Activated T-cell treated with anti-CD3 and anti-CD28 coated beads, Interleukin-2, amount 50 U/mL, for 1 hour (primary cell): ENCODE data around the gene ILF3.
A peak's percentile ranks its signal among the peaks of the same experiment; 100 is the strongest.

Experiments
- DNase-seq: peaks from one replicate; pipeline ENCODE4 v3.0.0-alpha.2; 2020

Gene ILF3

DNA sequence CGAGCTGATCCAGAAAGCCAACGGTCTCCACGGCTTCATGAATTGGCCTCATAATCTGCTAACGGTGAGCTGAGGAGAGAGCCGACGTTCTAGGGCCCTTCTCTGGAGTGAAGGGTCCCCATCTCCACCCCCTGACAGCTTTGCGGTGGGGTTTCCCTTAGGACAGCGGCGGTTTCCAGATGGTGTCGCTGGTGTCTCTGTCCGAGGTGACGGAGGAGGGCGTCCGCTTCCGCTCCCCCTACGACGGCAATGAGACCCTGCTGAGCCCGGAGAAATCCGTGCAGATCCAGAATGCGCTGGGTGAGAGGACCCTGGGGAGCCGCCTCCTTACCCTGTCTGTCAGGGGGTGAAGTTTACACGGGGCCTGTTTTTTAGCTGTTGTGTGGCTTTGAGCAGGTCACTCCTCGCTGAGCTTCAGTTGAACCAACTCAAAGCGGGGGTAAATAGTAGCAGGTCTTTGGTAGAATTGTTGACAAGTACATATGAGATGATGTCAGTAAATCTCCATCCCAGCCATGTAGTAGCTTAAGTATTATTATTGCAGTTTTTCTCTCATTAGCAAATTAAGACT lies 47.9 kb downstream of the ILF3 start:
- no peak for DNase-seq

- no peak for DNase-seq
Measured at GRCh38 chr19:10706990-10707389, 52.8 kb downstream of the ILF3 start.

DNA sequence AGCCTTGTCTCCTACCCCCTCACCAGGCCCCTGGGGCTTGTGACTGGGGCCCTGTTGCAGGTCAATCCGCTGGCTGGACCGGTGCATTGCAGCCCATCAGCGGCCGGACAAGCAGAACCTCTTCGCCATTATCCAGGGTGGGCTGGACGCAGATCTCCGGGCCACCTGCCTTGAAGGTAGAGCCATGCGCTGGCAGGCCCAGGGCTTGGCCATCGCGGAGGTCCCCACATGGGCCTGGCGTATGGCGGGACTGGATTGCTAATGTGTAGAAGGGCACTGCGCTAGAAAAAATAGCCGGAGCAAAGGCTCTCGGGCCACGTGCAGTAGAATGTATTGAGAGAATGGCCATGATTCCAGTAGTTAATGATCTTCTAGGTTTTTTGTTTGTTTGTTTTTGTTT lies 53.3 kb downstream of the ILF3 start:
- DNase-seq = no peak

- no peak for DNase-seq
Measured at GRCh38 chr19:10708291-10708690, 54.1 kb downstream of the ILF3 start.

DNA sequence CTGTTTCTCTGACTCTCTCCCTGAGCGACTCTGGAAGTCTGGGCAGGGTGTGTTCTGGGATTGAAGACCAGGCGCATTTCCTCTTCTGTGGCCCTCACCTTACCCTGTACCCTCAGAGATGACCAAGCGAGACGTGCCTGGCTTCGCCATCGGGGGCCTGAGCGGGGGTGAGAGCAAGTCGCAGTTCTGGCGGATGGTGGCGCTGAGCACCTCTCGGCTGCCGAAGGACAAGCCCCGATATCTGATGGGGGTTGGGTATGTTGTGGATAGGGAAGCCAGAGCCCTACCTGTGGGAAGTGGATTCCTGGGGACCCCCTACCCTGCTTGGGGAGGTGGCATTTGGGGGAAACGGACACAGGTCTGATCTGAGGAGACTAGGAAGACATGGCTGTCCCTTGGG lies 57.9 kb downstream of the ILF3 start:
- no peak for DNase-seq

DNA sequence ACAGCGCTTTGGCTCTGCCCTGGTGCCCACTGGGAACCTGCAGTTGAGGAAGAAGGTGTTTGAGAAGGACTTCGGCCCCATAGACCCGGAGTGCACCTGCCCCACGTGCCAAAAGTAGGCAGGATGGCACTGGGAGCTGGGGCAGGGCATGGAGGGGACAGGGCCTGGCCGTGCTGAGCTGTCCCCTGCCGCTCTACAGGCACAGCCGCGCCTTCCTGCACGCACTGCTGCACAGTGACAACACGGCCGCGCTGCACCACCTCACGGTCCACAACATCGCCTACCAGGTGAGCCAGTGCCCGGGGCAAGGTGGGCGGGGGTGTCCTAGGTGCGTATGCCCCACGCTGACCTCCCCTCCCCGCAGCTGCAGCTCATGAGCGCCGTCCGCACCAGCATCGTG lies 58.6 kb downstream of the ILF3 start:
- no peak for DNase-seq

GRCh38 chr19:10713317-10713716 lies 59.2 kb downstream of the ILF3 start:
- DNase-seq = no peak

GRCh38 chr19:10717054-10717355 lies 62.9 kb downstream of the ILF3 start:
- no peak for DNase-seq

GRCh38 chr19:10717356-10718204 lies 63.4 kb downstream of the ILF3 start, which contains the start of gene DNM2:
DNM2 (plus strand) TSS chr19:10718079; CDS start chr19:10718243, 164 bp downstream.
- DNase-seq = peak; percentile 98

DNA sequence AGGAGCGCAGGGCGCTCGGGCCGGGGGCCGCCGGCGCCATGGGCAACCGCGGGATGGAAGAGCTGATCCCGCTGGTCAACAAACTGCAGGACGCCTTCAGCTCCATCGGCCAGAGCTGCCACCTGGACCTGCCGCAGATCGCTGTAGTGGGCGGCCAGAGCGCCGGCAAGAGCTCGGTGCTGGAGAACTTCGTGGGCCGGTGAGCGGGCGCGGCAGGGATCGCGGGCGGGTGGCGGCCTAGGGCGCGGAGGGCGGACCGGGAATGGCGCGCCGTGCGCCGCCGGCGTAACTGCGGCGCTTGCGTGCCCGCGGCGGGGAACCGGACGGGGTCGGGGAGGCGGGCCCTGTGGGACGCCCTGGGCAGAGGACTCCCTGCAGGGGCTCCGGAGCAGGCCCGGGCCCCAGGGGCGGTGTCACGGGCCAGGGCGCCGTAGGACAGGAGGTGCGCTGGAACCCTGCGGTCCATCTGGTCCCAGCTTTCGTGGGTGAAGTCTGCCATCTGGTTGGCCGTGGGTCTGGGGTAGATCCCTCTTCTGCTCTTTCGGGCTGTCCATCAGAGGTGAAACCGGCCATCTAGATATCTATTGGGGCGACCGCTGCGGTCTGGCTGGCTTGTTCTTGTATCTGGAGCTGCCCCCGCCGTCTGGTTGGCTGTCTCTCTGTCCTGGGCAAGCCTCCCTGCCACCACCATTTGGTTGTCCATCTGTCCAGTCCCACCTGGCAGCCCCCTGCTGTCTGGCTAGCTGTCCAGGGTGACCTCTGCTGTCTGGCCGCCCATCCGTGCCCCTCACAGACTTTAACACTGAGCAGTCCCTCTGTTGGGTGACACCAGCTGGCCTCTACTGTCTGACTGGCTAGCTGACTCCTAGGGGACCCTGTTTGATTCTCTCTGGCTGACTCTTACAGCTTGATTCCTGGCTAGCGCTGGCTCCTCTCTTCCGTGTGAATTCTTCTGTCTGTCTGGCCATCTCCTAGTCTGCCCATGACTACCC lies 64.4 kb downstream of the ILF3 start:
- peak; percentile 67 for DNase-seq

DNA sequence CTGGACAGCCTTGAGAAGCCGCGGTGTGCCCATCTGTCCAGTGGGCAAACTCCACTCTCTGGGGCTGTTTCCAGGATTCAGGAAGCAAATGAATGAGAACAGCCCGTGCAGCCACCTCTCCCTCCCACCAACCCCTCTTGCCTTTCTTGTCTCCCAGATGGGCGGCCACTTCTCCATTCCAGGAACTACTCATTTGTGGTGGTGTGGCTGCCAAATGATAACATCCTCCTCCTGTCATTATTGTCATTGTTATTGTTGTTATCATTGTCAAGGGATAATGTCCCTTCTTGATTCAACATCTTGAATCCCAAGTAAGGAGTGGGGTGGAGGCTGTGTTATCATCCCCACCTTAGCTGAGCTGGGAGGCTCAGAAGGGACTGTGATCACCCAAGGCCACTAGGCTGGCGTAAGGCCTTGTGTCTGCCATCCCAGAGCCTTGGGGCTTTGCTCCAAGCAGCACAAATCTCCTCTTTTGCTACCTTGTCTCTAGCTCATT lies 65.4 kb downstream of the ILF3 start:
- no peak for DNase-seq

DNA sequence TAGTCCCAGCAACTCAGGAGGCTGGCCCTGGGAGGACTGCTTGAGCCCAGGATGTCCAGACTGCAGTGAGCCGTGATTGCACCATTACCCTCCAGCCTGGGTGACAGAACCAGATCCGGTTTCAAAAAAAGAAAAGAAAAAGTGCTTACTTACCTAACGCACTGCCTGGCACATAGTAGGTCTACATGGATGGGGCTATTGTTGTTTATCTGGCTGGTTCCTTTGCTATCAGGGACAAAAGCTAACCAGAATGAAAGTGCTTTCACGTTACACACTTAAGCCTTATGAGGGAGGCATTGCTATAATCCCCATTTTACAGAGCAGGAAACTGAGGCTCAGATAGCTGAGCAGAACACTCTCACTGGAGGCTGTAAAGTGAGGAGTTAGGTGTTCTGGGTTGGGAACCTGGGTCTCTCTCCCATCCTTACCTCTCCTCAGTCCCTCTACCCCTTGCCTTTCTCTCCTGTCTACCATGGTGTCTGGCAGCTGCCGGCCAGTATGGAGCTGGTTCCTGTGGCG lies 66.5 kb downstream of the ILF3 start:
- DNase-seq = no peak

DNA sequence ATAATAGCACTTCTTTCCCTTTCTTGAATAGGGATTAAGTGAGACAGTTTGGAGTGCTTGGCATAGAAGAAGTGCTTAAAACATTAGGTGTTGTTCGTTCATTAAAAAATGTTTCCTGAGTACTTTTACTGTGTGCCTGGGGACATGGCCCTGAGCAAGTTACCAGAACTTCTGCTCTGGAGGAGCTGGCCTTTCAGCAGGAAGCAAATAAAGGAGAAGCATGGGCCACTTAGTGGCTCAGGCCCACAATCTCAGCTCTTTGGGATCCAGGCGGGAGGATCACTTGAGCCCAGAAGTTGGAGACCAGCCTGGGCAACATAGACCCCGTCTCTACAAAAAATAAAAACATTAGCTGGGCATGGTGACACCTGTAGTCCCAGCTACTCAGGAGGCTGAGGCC lies 69.4 kb downstream of the ILF3 start:
- DNase-seq = no peak

DNA sequence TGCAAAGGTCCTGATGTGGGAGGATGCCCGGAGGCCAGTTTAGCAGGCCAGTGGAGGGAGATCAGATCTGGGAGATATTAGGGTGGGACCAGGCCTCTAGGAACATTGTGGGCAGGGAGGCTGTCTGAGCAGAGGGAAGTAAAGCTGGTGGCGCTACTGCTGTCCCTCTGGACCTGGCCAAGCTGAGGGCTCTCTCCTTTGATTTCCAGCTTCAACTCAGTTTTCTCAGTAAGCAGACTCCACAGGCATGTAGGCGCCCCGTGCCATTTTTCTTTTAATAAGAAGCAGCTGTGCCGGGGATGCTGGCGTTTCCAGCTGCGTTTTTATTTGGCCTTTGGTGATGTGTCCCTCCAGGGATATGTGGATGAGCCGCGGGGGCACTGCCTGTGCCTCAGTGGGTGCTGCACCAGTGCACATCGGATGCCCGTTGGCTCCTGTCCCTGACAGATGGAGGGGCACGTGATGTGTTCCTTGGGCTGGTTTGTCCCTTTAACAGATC lies 70.5 kb downstream of the ILF3 start:
- no peak for DNase-seq

- DNase-seq = no peak
Measured at GRCh38 chr19:10725415-10725814, 71.3 kb downstream of the ILF3 start.

DNA sequence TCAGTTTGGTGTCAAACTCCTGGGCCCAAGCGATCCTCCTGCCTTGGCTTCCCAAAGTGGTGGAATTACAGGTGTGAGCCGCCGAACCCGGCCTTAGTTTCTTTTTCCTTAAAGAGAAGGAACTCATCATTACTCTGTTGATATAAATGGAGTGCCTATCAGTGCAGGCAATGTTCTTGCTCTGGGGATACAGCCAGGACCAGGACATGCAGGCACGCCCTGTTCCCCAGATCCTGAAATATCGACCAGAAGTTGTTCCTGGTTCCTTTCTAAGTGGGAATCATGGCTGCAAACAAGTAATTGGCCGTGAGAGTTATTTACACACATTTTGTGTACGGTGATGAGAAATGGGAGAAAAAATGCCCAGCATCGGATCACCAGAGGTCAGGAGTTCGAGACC lies 72.1 kb downstream of the ILF3 start:
- no peak for DNase-seq

- DNase-seq = no peak
Measured at GRCh38 chr19:10727685-10728201, 73.6 kb downstream of the ILF3 start.

- DNase-seq = no peak
Measured at GRCh38 chr19:10729411-10729810, 75.3 kb downstream of the ILF3 start.

GRCh38 chr19:10730932-10731331 lies 76.8 kb downstream of the ILF3 start:
- DNase-seq = no peak

DNA sequence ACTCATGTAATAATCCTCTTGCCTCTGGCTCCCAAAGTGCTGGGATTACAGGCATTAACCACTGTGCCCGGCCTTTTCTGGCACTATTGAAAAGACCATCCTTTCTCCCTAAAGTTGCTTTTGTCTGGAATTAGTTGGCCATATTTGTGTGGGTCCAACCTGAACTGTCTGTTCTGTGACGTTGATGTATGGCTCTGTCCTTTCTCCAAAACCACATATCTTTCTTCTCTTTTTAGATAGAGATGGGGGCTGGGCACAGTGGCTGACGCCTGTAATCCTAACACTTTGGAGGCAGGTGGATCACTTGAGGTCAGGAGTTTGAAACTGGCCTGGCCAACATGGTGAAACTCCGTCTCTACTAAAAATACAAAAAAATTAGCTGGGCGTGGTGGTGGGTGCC lies 81.6 kb downstream of the ILF3 start:
- no peak for DNase-seq

GRCh38 chr19:10736189-10736588 lies 82.0 kb downstream of the ILF3 start:
- DNase-seq = no peak

GRCh38 chr19:10736916-10737551 lies 82.9 kb downstream of the ILF3 start:
- DNase-seq = no peak
